Stomach (tissue), 9 donors: Measurements from ENCODE around the gene KCNT2. TPM values are rescaled to one million over a fixed set of nuclear protein-coding genes. Genes with fewer than 3 reads are reported as not detected.

Experiments used
- DNase-seq, 2 donors: peaks; one replicate each; pipeline versions ENCODE4 v3.0.0 to v3.0.0-alpha.2; 2013 to 2019
- H3K27ac ChIP-seq, 5 donors: fragments of 200-600 bp in 4 of 5; sonication (generic) in 4 of 5; one replicate each; pipeline ENCODE4 v1.5.1; 2013 to 2019; ENCODE audit warnings: mild to moderate bottlenecking in 1 of 5, moderate library complexity in 1 of 5
- H3K27me3 ChIP-seq, 3 donors: fragments of 200-600 bp; sonication (generic); one replicate each; pipeline ENCODE4 v1.5.1; 2017 to 2019; ENCODE audit warnings: mixed run types in 1 of 3
- H3K36me3 ChIP-seq, 4 donors: fragments of 200-600 bp; sonication (generic); 1 replicate in 3 of 4; 2 replicates in 1 of 4; pipeline ENCODE4 v1.5.1; 2016 to 2019
- H3K4me1 ChIP-seq, 4 donors: fragments of 200-600 bp; sonication (generic); one replicate each; pipeline ENCODE4 v1.5.1; 2016 to 2019
- H3K4me3 ChIP-seq, 4 donors: fragments of 200-600 bp; sonication (generic) in 3 of 4; one replicate each; pipeline ENCODE4 v1.5.1; 2016 to 2019; ENCODE audit warnings: mild to moderate bottlenecking in 1 of 4
- H3K9me3 ChIP-seq, 4 donors: fragments of 200-600 bp; sonication (generic); one replicate each; pipeline ENCODE4 v1.5.1; 2016 to 2019
- CTCF ChIP-seq, 7 experiments: fragments of 450-650 bp in 4 of 7; fragments of 200-600 bp in 3 of 7; sonication (generic) in 3 of 7; IDR thresholded peaks; one replicate each; pipeline ENCODE4 v1.5.1; 2016 to 2019; ENCODE audit warnings: antibody characterized with exemption in 7 of 7, control low read depth in 2 of 7, mild to moderate bottlenecking in 1 of 7
- EP300 ChIP-seq: sonication (generic); formaldehyde crosslinking; IDR thresholded peaks from one replicate; pipeline ENCODE4 v1.6.1; 2017; ENCODE audit warnings: antibody characterized with exemption
- POLR2A ChIP-seq, 4 donors: fragments of 450-650 bp; IDR thresholded peaks; one replicate each; pipeline ENCODE4 v1.6.1; 2016; ENCODE audit warnings: antibody characterized with exemption in 4 of 4, control low read depth in 2 of 4, mild to moderate bottlenecking in 1 of 4, moderate library complexity in 1 of 4
- POLR2AphosphoS5 ChIP-seq, 3 donors: sonication (generic); formaldehyde crosslinking; IDR thresholded peaks; one replicate each; pipeline ENCODE4 v1.6.1; 2016; ENCODE audit warnings: antibody characterized with exemption in 3 of 3
- WGBS, 5 donors: extraction: QIAGEN DNeasy Blood & Tissue Kit in 3 of 5; methylation state at CpG; one replicate each; pipeline versions ENCODE4 v1.1.5 to v1.1.7; 2013 to 2018; 5-methylcytosine and 5-hydroxymethylcytosine counted together
- intact Hi-C: fragments of 100-400 bp; cut with DNase I; formaldehyde crosslinking; loops from one replicate; pipeline ENCODE4 v1.15.1; 2023; ENCODE audit warnings: low total_unique reads
- polyA plus RNA-seq, 3 donors: library from polyadenylated mRNA; stranded (reverse); fragments of 200-250 nt; gene quantifications; one replicate each; pipeline ENCODE4 v1.2.3, GENCODE V29; 2013
- total RNA-seq, 5 donors: library from RNA; depleted of rRNA; stranded (reverse); fragments of >200 nt; gene quantifications; one replicate each; pipeline versions ENCODE4 v1.1.0 to v1.2.3, GENCODE V29; 2014 to 2016
- donor health status: healthy with polysubstance abuse.
- donor health status: Bipolar disorder and iron deficiency.
- donor health status: healthy.

KCNT2 gene
- total and polyA plus RNA-seq, 8 donors = 0.29 to 32.3 (median 0.93) TPM

- no peaks in the 10 kb centered on the region for H3K27me3 ChIP-seq
- no peak for DNase-seq
- H3K4me1 ChIP-seq = no peaks in the 10 kb centered on the region
- 73 to 86% (median 77%) methylated on average over 2 of the region's 2 CpGs for WGBS, 5 donors
- H3K9me3 ChIP-seq = no peaks in the 10 kb centered on the region
- H3K4me3 ChIP-seq = no peak overlapping the region
- H3K36me3 ChIP-seq = no peaks in the 10 kb centered on the region
- no peak overlapping the region for H3K27ac ChIP-seq
- intact Hi-C loops = no loop called here
- TF ChIP-seq POLR2AphosphoS5 (IDR thresholded peaks at IDR 0.05) = no peak
- no peak for TF ChIP-seq EP300
- no peak for TF ChIP-seq CTCF (IDR thresholded peaks at IDR 0.05)
- TF ChIP-seq POLR2A (IDR thresholded peaks at IDR 0.05) = no peak
Measured at GRCh38 chr1:196481616-196482015, 126.6 kb downstream of the KCNT2 start.

- Histone ChIP-seq H3K9me3 (no peaks in the 10 kb centered on the region), H3K4me3 (no peak overlapping the region), H3K27ac (no peak overlapping the region), H3K4me1 (no peaks in the 10 kb centered on the region), H3K36me3 (no peaks in the 10 kb centered on the region), H3K27me3 (no peaks in the 10 kb centered on the region)
- no peak for DNase-seq
- TF ChIP-seq CTCF (IDR thresholded peaks at IDR 0.05) = no peak
- TF ChIP-seq POLR2A (IDR thresholded peaks at IDR 0.05) = no peak
- TF ChIP-seq POLR2AphosphoS5 (IDR thresholded peaks at IDR 0.05) = no peak
- no peak for TF ChIP-seq EP300
- WGBS, 5 donors = 74 to 91% (median 82%) methylated on average over 2 of the region's 2 CpGs
- intact Hi-C loops = no loop called here
Measured at GRCh38 chr1:196477262-196477661, 131.0 kb downstream of the KCNT2 start.

GRCh38 chr1:196467230-196467925 lies 140.9 kb downstream of the KCNT2 start:
- intact Hi-C loops = no loop called here
- no peaks in the 10 kb centered on the region for H3K9me3 ChIP-seq
- no peaks in the 10 kb centered on the region for H3K4me1 ChIP-seq
- TF ChIP-seq CTCF (IDR thresholded peaks at IDR 0.05) = no peak
- TF ChIP-seq EP300 = no peak
- no peak for TF ChIP-seq POLR2AphosphoS5 (IDR thresholded peaks at IDR 0.05)
- TF ChIP-seq POLR2A (IDR thresholded peaks at IDR 0.05) = no peak
- no peak for DNase-seq
- H3K36me3 ChIP-seq = no peaks in the 10 kb centered on the region
- WGBS, 5 donors = 61 to 73% (median 68%) methylated on average over 1 of the region's 1 CpG
- no peak overlapping the region for H3K27ac ChIP-seq
- no peaks in the 10 kb centered on the region for H3K27me3 ChIP-seq
- H3K4me3 ChIP-seq = no peak overlapping the region

- Histone ChIP-seq H3K27me3 (no peaks in the 10 kb centered on the region), H3K27ac (no peak overlapping the region), H3K4me3 (no peak overlapping the region), H3K36me3 (no peaks in the 10 kb centered on the region), H3K4me1 (no peaks in the 10 kb centered on the region), H3K9me3 (no peaks in the 10 kb centered on the region)
- no peak for TF ChIP-seq POLR2AphosphoS5 (IDR thresholded peaks at IDR 0.05)
- no peak for TF ChIP-seq POLR2A (IDR thresholded peaks at IDR 0.05)
- no peak for TF ChIP-seq EP300
- no peak for TF ChIP-seq CTCF (IDR thresholded peaks at IDR 0.05)
- intact Hi-C loops = no loop called here
- 67 to 85% (median 83%) methylated on average over 1 of the region's 1 CpG for WGBS, 5 donors
- DNase-seq = no peak
Measured at GRCh38 chr1:196466654-196467053, 141.6 kb downstream of the KCNT2 start.
